ENCODE data around the gene PLA2G6.

PLA2G6 gene

GRCh38 chr22:38213990-38214301, 32.3 kb upstream of the PLA2G6 start:
- no peak for DNase-seq (ENCODE audit: low read depth in 2 of 2)

GRCh38 chr22:38213319-38213989, 31.8 kb upstream of the PLA2G6 start:
- no peak for DNase-seq (ENCODE audit: low read depth in 2 of 2)

- no peak for DNase-seq (ENCODE audit: low read depth in 2 of 2)
Measured at GRCh38 chr22:38212442-38212841, 30.8 kb upstream of the PLA2G6 start.

DNA sequence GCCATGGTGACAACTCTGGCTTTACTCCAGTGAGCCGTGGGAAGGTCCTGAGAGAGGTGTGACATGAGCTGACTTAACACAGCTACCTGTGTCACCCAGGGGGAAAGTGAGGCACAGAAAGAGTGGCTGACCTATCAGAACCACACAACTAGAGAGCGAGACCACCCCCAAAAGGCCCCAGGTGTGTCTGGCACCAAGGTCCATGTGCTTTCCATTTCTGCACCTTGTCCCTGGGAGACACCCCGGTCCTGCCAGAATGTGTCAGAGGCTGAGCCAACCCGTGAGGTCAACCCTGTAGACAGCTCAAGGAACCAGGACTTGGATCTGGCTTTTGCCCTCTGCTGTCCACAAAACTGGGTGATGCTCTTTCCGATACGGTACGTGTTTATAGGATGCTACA, 29.9 kb upstream of the PLA2G6 start:
- no peak for DNase-seq (ENCODE audit: low read depth in 2 of 2)

GRCh38 chr22:38208551-38208968, 26.9 kb upstream of the PLA2G6 start:
- DNase-seq (ENCODE audit: low read depth in 2 of 2), result no peak

- DNase-seq (ENCODE audit: low read depth in 2 of 2), result no peak
Measured at GRCh38 chr22:38207898-38208432, 26.3 kb upstream of the PLA2G6 start.

GRCh38 chr22:38205261-38206128, 23.9 kb upstream of the PLA2G6 start:
- no peak for DNase-seq (ENCODE audit: low read depth in 2 of 2)

- DNase-seq (ENCODE audit: low read depth in 2 of 2), result no peak
Measured at GRCh38 chr22:38204784-38205183, 23.2 kb upstream of the PLA2G6 start.

GRCh38 chr22:38203855-38204514, 22.4 kb upstream of the PLA2G6 start:
- no peak for DNase-seq (ENCODE audit: low read depth in 2 of 2)

GRCh38 chr22:38203090-38203810, 21.6 kb upstream of the PLA2G6 start:
- DNase-seq (ENCODE audit: low read depth in 2 of 2), result no peak

GRCh38 chr22:38202437-38203089, 20.9 kb upstream of the PLA2G6 start:
- DNase-seq (ENCODE audit: low read depth in 2 of 2), result no peak

GRCh38 chr22:38201711-38202436, 20.2 kb upstream of the PLA2G6 start, which contains the start of gene MAFF:
MAFF (plus strand) TSS chr22:38201994; CDS start chr22:38213854, 11,860 bp downstream.
- peak; percentile 82 to 88 for DNase-seq (ENCODE audit: low read depth in 2 of 2)

DNA sequence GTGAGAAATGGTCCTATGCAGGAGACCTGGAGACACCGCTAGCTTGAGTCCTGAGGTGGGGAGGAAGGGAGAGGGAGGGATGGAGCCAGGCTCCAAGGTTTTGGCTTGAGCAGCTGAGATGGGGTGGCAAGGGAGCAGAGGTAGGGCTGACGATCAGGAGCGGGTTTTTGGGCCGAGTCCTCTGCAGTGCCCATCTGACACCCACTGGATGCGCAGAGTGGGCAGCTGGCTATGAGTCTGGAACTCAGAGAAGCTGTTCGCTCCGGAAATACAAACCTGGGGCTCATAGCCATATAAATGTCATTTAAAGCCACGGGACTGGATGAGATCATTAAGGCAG, 19.7 kb upstream of the PLA2G6 start:
- DNase-seq (ENCODE audit: low read depth in 2 of 2), result no peak

- DNase-seq (ENCODE audit: low read depth in 2 of 2), result no peak
Measured at GRCh38 chr22:38199826-38200559, 18.4 kb upstream of the PLA2G6 start.

GRCh38 chr22:38196791-38197419, 15.3 kb upstream of the PLA2G6 start:
- no peak for DNase-seq (ENCODE audit: low read depth in 2 of 2)

- DNase-seq (ENCODE audit: low read depth in 2 of 2), result no peak
Measured at GRCh38 chr22:38193580-38193979, 11.9 kb upstream of the PLA2G6 start.

DNA sequence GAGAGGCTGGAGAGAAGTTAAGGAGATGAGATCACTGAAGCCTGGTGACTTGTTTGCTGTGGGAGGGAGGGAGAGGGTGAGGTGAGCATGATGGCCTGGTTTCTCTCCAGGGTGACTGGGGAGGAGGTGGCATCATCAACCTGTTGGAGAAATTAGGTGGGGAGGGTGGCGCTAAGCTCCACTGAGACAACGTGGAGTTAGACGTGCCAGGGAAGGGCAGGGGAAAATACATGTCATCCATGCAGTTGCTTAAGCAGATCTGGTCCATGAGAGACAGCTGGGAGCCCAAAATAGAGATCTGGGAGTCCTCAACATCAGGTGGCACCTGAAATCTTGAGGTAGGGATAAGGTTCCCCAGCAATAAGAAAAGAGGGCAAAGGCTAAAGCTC, 10.8 kb upstream of the PLA2G6 start:
- DNase-seq (ENCODE audit: low read depth in 2 of 2), result no peak

DNA sequence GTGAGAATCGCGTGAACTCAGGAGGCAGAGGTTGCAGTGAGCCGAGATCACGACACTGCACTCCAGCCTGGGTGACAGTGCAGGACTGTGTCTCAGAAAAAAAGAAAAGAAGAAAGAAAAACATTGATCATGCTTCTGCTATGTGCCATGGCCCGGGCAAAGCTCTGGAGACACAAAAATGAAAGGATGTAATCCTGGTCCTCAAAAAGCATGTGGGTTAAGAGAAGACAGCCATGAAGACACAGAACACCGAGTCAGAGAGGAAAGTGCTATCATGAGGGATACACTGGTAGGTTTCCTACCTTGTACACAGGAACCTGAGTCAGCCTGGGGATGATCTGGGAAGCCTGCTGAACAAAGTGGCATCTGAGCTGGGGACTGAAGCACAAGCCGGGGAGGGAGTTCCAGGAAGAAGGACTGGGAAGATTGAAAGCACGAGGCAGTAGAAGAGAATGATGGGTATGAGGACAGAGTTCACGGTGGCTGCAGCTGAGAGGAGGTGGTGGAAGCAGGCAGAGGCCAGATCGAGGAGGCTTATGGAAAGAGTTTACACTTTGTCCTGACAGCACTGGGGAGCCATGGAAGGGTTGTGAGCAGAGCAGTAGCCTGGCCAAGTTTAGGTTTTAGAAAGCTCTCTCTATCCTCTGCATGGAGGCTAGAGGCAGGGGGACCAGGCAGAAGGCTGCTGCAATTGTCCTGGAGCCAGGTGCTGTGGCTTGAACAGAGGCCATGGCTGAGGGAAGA, 10.3 kb upstream of the PLA2G6 start:
- DNase-seq (ENCODE audit: low read depth in 2 of 2), result no peak

DNA sequence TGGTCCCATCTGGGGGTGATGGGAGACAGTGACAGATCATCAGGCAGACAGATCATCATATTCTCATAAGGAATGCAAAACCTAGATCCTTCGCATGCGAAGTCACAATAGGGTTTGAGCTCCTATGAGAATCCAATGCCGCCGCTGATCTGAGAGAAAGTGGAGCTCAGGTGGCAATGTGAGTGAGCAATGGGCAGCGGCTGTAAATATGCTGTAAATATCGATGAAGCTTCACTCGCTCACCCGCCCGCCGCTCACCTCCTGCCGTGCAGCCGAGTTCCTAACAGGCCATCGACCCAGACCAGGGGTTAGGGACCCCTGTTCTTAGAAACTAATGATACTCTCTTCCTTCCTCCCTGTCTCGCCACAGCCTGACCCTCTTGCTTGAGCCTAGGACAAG, 9.4 kb upstream of the PLA2G6 start:
- DNase-seq (ENCODE audit: low read depth in 2 of 2), result no peak
